H9 (cell line): ENCODE results near the gene CLNS1A. TPM values are rescaled to one million over a fixed set of nuclear protein-coding genes. Genes with fewer than 3 reads are reported as not detected.

Experiments used
- DNase-seq: peaks from one replicate; pipeline ENCODE4 v3.0.0-alpha.2; 2017
- H2AFZ ChIP-seq: one replicate; pipeline ENCODE4 v1.6.1; 2013; ENCODE audit warnings: mild to moderate bottlenecking, low read length, control low read depth, moderate library complexity
- H2AK5ac ChIP-seq: 2 replicates; pipeline ENCODE4 v1.6.1; 2013; ENCODE audit warnings: low read length, control low read depth, mixed read lengths; ENCODE audit not compliant: insufficient read length
- H2BK120ac ChIP-seq: one replicate; pipeline ENCODE4 v1.6.1; 2013; ENCODE audit warnings: low read depth, mild to moderate bottlenecking, low read length, control low read depth, inconsistent platforms; ENCODE audit not compliant: poor library complexity, severe bottlenecking
- H2BK12ac ChIP-seq: 2 replicates; pipeline ENCODE4 v1.6.1; 2013; ENCODE audit warnings: low read length, control low read depth, mixed read lengths, low read depth; ENCODE audit not compliant: insufficient read length
- H2BK15ac ChIP-seq: 2 replicates; pipeline ENCODE4 v1.6.1; 2013; ENCODE audit warnings: low read depth, low read length, control low read depth
- H2BK20ac ChIP-seq: one replicate; pipeline ENCODE4 v1.6.1; 2013; ENCODE audit warnings: low read depth, mild to moderate bottlenecking, low read length, control low read depth, inconsistent platforms; ENCODE audit not compliant: poor library complexity, severe bottlenecking
- H2BK5ac ChIP-seq: 2 replicates; pipeline ENCODE4 v1.6.1; 2013; ENCODE audit warnings: low read length, control low read depth, mixed read lengths; ENCODE audit not compliant: insufficient read length
- H3K14ac ChIP-seq: 2 replicates; pipeline ENCODE4 v1.6.1; 2013; ENCODE audit warnings: low read length, control low read depth; ENCODE audit not compliant: insufficient read depth
- H3K18ac ChIP-seq: 2 replicates; pipeline ENCODE4 v1.6.1; 2013; ENCODE audit warnings: low read depth, mild to moderate bottlenecking, mixed read lengths, low read length, control low read depth; ENCODE audit not compliant: insufficient read length
- H3K23ac ChIP-seq: 2 replicates; pipeline ENCODE4 v1.6.1; 2013; ENCODE audit warnings: low read length, control low read depth, mixed read lengths, low read depth; ENCODE audit not compliant: insufficient read length
- H3K23me2 ChIP-seq: 2 replicates; pipeline ENCODE4 v1.6.1; 2013; ENCODE audit warnings: low read depth, mild to moderate bottlenecking, mixed read lengths, low read length, control low read depth; ENCODE audit not compliant: insufficient read length, poor library complexity, severe bottlenecking
- H3K27ac ChIP-seq: 2 replicates; pipeline ENCODE4 v1.5.1; 2013; ENCODE audit warnings: low read length, control low read depth, mixed read lengths, low read depth; ENCODE audit not compliant: insufficient read length
- H3K27me3 ChIP-seq: 2 replicates; pipeline ENCODE4 v1.6.1; 2013; ENCODE audit warnings: low read length, control low read depth, inconsistent platforms; ENCODE audit not compliant: insufficient read depth
- H3K4ac ChIP-seq: 2 replicates; pipeline ENCODE4 v1.6.1; 2013; ENCODE audit warnings: low read depth, mild to moderate bottlenecking, control low read depth, inconsistent platforms, low read length, moderate library complexity
- H3K4me1 ChIP-seq: 2 replicates; pipeline ENCODE4 v1.6.1; 2013; ENCODE audit warnings: low read length, control low read depth, inconsistent platforms; ENCODE audit not compliant: insufficient read depth
- H3K4me2 ChIP-seq: 2 replicates; pipeline ENCODE4 v1.6.1; 2013; ENCODE audit warnings: low read length, control low read depth, mixed read lengths; ENCODE audit not compliant: insufficient read length, insufficient read depth
- H3K56ac ChIP-seq: 2 replicates; pipeline ENCODE4 v1.6.1; 2013; ENCODE audit warnings: low read depth, mild to moderate bottlenecking, mixed read lengths, low read length, control low read depth; ENCODE audit not compliant: insufficient read length
- H3K79me1 ChIP-seq: 2 replicates; pipeline ENCODE4 v1.6.1; 2013; ENCODE audit warnings: low read depth, mild to moderate bottlenecking, moderate library complexity, low read length, control low read depth, inconsistent platforms; ENCODE audit not compliant: insufficient read depth, poor library complexity, severe bottlenecking
- H3K79me2 ChIP-seq: 2 replicates; pipeline ENCODE4 v1.6.1; 2013; ENCODE audit warnings: low read length, control low read depth, inconsistent platforms; ENCODE audit not compliant: insufficient read depth
- H3K9ac ChIP-seq: 2 replicates; pipeline ENCODE4 v1.6.1; 2013; ENCODE audit warnings: low read length, control low read depth, mixed read lengths; ENCODE audit not compliant: insufficient read length; ENCODE audit errors: extremely low read depth
- H3K9me3 ChIP-seq: one replicate; pipeline ENCODE4 v1.6.1; 2013; ENCODE audit warnings: low read depth, low read length, inconsistent platforms; ENCODE audit not compliant: control insufficient read depth
- H3T11ph ChIP-seq: one replicate; pipeline ENCODE4 v1.6.1; 2013; ENCODE audit warnings: mild to moderate bottlenecking, low read length, control low read depth, inconsistent platforms
- H4K20me1 ChIP-seq: one replicate; pipeline ENCODE4 v1.6.1; 2013; ENCODE audit not compliant: control insufficient read depth, insufficient read length, insufficient read depth
- H4K5ac ChIP-seq: 2 replicates; pipeline ENCODE4 v1.6.1; 2013; ENCODE audit warnings: low read depth, mild to moderate bottlenecking, mixed read lengths, low read length, control low read depth; ENCODE audit not compliant: insufficient read length
- H4K8ac ChIP-seq: replicated peaks from 2 replicates; pipeline ENCODE4 v1.6.1; 2013; ENCODE audit warnings: low read length, control low read depth, mixed read lengths, low read depth; ENCODE audit not compliant: insufficient read length
- H4K91ac ChIP-seq: 2 replicates; pipeline ENCODE4 v1.6.1; 2013; ENCODE audit warnings: low read depth, mild to moderate bottlenecking, moderate library complexity, mixed read lengths, low read length, control low read depth; ENCODE audit not compliant: insufficient read length
- H3K27ac Mint-ChIP-seq, 3 experiments: 2 replicates in 2 of 3; 3 replicates in 1 of 3; pipeline ENCODE4 v1.8.0; 2020 to 2021; ENCODE audit warnings: mixed read lengths in 3 of 3, mild to moderate bottlenecking in 1 of 3, moderate library complexity in 1 of 3
- H3K27me3 Mint-ChIP-seq: 2 replicates; pipeline ENCODE4 v1.8.0; 2021; ENCODE audit warnings: low read depth, mild to moderate bottlenecking, moderate library complexity, mixed read lengths
- H3K36me3 Mint-ChIP-seq, 3 experiments: 2 replicates in 2 of 3; 3 replicates in 1 of 3; pipeline ENCODE4 v1.8.0; 2020 to 2021; ENCODE audit warnings: low read depth in 3 of 3, mixed read lengths in 3 of 3; ENCODE audit not compliant: insufficient read depth in 1 of 3
- H3K4me1 Mint-ChIP-seq, 2 experiments: 2 replicates each; pipeline ENCODE4 v1.8.0; 2020; ENCODE audit warnings: mixed read lengths in 2 of 2
- H3K4me3 Mint-ChIP-seq, 2 experiments: 2 replicates in 1 of 2; 3 replicates in 1 of 2; pipeline ENCODE4 v1.8.0; 2020 to 2021; ENCODE audit warnings: mild to moderate bottlenecking in 2 of 2, mixed read lengths in 2 of 2, moderate library complexity in 1 of 2
- H3K9me3 Mint-ChIP-seq, 2 experiments: 2 replicates in 1 of 2; 3 replicates in 1 of 2; pipeline ENCODE4 v1.8.0; 2020; ENCODE audit warnings: mild to moderate bottlenecking in 2 of 2, mixed read lengths in 2 of 2, moderate library complexity in 1 of 2
- CTCF ChIP-seq: fragments of 200-600 bp; sonication (generic); conservative IDR thresholded peaks from 3 replicates; pipeline ENCODE4 v1.8.0; 2021; ENCODE audit warnings: antibody characterized with exemption, mild to moderate bottlenecking
- WGBS: extraction: QIAGEN DNeasy Blood & Tissue Kit; methylation state at CpG from one replicate; pipeline ENCODE4 v1.1.7; 2013; ENCODE audit warnings: missing lambda C conversion rate, low lambda C conversion rate, mixed read lengths; ENCODE audit not compliant: insufficient read length; ENCODE audit errors: extremely low coverage; 5-methylcytosine and 5-hydroxymethylcytosine counted together
- total RNA-seq: library from RNA; stranded (reverse); gene quantifications from 2 replicates; pipeline ENCODE4 v1.2.1, GENCODE V29; 2021

The CLNS1A gene
- total RNA-seq, 1 experiment from 2014 or later, result 165 TPM

DNA sequence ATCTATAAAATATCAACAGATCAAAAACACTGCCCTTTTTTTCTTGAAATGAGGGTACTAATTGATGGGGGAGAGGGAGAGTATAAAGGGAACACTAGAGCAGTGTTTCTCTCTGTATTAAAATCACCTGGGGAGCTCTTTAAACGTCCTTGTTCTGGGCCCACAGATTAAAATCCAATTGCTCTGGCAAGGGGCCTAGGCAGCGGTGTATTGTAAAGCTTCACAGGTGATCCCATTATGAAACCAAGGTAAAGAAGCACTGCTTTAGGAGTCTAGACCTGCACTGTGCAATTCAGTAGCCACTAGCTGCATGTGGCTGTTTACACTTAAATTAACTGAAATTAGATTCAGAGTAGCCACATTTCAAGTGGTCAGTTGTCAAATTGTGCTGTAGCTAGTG, 44.9 kb downstream of the CLNS1A start:
- Histone ChIP-seq H3K27ac (no peak overlapping the region), H3K27me3 (no peaks in the 10 kb centered on the region; the same call in 1 of the 2 replicates), H2AFZ (no peak overlapping the region), H3K14ac (no peak overlapping the region), H3T11ph (no peak overlapping the region), H2BK20ac (no peak overlapping the region), H4K5ac (no peak overlapping the region), H4K8ac (no peak overlapping the region), H4K20me1 (no peaks in the 10 kb centered on the region), H2BK5ac (no peak overlapping the region), H3K23ac (no peak overlapping the region), H3K79me1 (no peaks in the 10 kb centered on the region), H3K23me2 (peaks cover 7% of the 10 kb centered on the region), H2BK120ac (no peak overlapping the region), H2AK5ac (no peak overlapping the region), H4K91ac (no peak overlapping the region), H3K79me2 (no peaks in the 10 kb centered on the region), H3K4ac (no peak overlapping the region), H2BK15ac (no peak overlapping the region), H3K56ac (no peak overlapping the region), H2BK12ac (no peak overlapping the region), H3K9ac (no peak overlapping the region), H3K18ac (no peak overlapping the region), H3K4me2 (no peak overlapping the region), H3K9me3 (no peaks in the 10 kb centered on the region), H3K4me1 (no peaks in the 10 kb centered on the region)
- no peak for TF ChIP-seq CTCF
- no peak for DNase-seq
- H3K4me3 Mint-ChIP-seq, result no peak overlapping the region
- no CpG with 5 or more reads among the region's 2 CpGs for WGBS
- H3K36me3 Mint-ChIP-seq, result peaks cover 0 to 1% (median 0%) of the 10 kb centered on the region in 3 experiments; a peak in 2 of 7 replicates
- peaks cover 28% of the 10 kb centered on the region for H3K27me3 Mint-ChIP-seq
- H3K9me3 Mint-ChIP-seq, result peaks cover 0 to 2% of the 10 kb centered on the region in 2 experiments; a peak in 1 of 5 replicates
- peaks cover 10 to 15% of the 10 kb centered on the region in 2 experiments for H3K4me1 Mint-ChIP-seq
- no peak overlapping the region for H3K27ac Mint-ChIP-seq
